Adipose tissue (tissue), 3 donors: ENCODE data around the gene PLA2G5. TPM values are rescaled to one million over a fixed set of nuclear protein-coding genes. Genes with fewer than 3 reads are reported as not detected.
"Not testable (repeated sequence)": the region's sequence is repeated elsewhere in the genome, so short reads cannot be mapped to it uniquely, and the experiment has no call there.

ENCODE experiments used
- H3K27ac ChIP-seq: one replicate; pipeline ENCODE4 v1.5.1; 2013; ENCODE audit warnings: low read depth, low read length
- WGBS, 3 donors: extraction: QIAGEN DNeasy Blood & Tissue Kit; methylation state at CpG; one replicate each; pipeline ENCODE4 v1.1.7; 2013; 5-methylcytosine and 5-hydroxymethylcytosine counted together
- polyA plus RNA-seq, 3 donors: library from polyadenylated mRNA; stranded (reverse); fragments of 200-250 nt; gene quantifications; one replicate each; pipeline ENCODE4 v1.2.3, GENCODE V29; 2013
- donor health status: healthy with polysubstance abuse.
- donor health status: Bipolar disorder and iron deficiency.
- donor health status: healthy.

The PLA2G5 gene
- polyA plus RNA-seq, 3 donors = 0.52 to 45.0 (median 6.1) TPM

- H3K27ac ChIP-seq = no peak overlapping the region
- 39 to 43% (median 41%) methylated on average over 5 of the region's 5 CpGs for WGBS, 3 donors
These were observed 38.6 kb downstream of the PLA2G5 start for GRCh38 chr1:20108366-20109123.

- H3K27ac ChIP-seq = no peak overlapping the region
- 62 to 79% (median 76%) methylated on average over 4 of the region's 4 CpGs for WGBS, 3 donors
These were observed 39.3 kb downstream of the PLA2G5 start for GRCh38 chr1:20109223-20109856.

GRCh38 chr1:20110679-20111078 lies 40.7 kb downstream of the PLA2G5 start:
- H3K27ac ChIP-seq = no peak overlapping the region
- WGBS, 3 donors = 61 to 77% (median 62%) methylated on average over 12 of the region's 12 CpGs

- H3K27ac ChIP-seq = no peak overlapping the region
- WGBS, 3 donors = 89 to 95% (median 94%) methylated on average over 5 of the region's 5 CpGs
These were observed 41.5 kb downstream of the PLA2G5 start for GRCh38 chr1:20111452-20111851.

- H3K27ac ChIP-seq = no peak overlapping the region
- 79 to 89% (median 88%) methylated on average over 3 of the region's 3 CpGs for WGBS, 3 donors
These were observed 42.4 kb downstream of the PLA2G5 start for GRCh38 chr1:20112279-20113000.

GRCh38 chr1:20114021-20114648 lies 44.1 kb downstream of the PLA2G5 start:
- 40 to 77% (median 77%) methylated on average over 15 of the region's 15 CpGs for WGBS, 3 donors

GRCh38 chr1:20115479-20115878 lies 45.5 kb downstream of the PLA2G5 start:
- WGBS, 3 donors = 82 to 86% (median 86%) methylated on average over 4 of the region's 4 CpGs

More at GRCh38 chr1:20114021-20114648, 44.1 kb downstream of the PLA2G5 start:
- H3K27ac ChIP-seq = no peak overlapping the region

GRCh38 chr1:20115916-20116315 lies 45.9 kb downstream of the PLA2G5 start:
- 73 to 85% (median 82%) methylated on average over 7 of the region's 7 CpGs for WGBS, 3 donors
- no peak overlapping the region for H3K27ac ChIP-seq

More at GRCh38 chr1:20115479-20115878, 45.5 kb downstream of the PLA2G5 start:
- no peak overlapping the region for H3K27ac ChIP-seq

- no peak overlapping the region for H3K27ac ChIP-seq
These were observed 47.2 kb downstream of the PLA2G5 start for GRCh38 chr1:20117236-20117635.

- WGBS, 3 donors = 71 to 93% (median 80%) methylated on average over 2 of the region's 2 CpGs
- H3K27ac ChIP-seq = no peak within 1 kb of the TSS
These were observed 49.4 kb downstream of the PLA2G5 start, which contains the start of gene PLA2G2D for GRCh38 chr1:20119347-20119746. TSS of gene PLA2G2D (minus strand) at chr1:20119536. CDS start at chr1:20119498, 38 bp downstream.

GRCh38 chr1:20120796-20121195 lies 50.8 kb downstream of the PLA2G5 start:
- 82 to 90% (median 85%) methylated on average over 4 of the region's 4 CpGs for WGBS, 3 donors
- H3K27ac ChIP-seq = no peak overlapping the region

GRCh38 chr1:20123722-20124455 lies 53.9 kb downstream of the PLA2G5 start:
- H3K27ac ChIP-seq = no peak overlapping the region
- 56 to 62% (median 60%) methylated on average over 10 of the region's 10 CpGs for WGBS, 3 donors

GRCh38 chr1:20124456-20125057 lies 54.6 kb downstream of the PLA2G5 start:
- 50 to 71% (median 58%) methylated on average over 7 of the region's 7 CpGs for WGBS, 3 donors
- no peak overlapping the region for H3K27ac ChIP-seq

GRCh38 chr1:20125100-20125499 lies 55.1 kb downstream of the PLA2G5 start:
- WGBS, 3 donors = 69 to 83% (median 79%) methylated on average over 10 of the region's 10 CpGs
- no peak overlapping the region for H3K27ac ChIP-seq

- H3K27ac ChIP-seq = no peak overlapping the region
- WGBS, 3 donors = 69 to 83% (median 79%) methylated on average over 9 of the region's 9 CpGs
These were observed 56.2 kb downstream of the PLA2G5 start for GRCh38 chr1:20126041-20126805.

- 92 to 94% (median 94%) methylated on average over 10 of the region's 10 CpGs for WGBS, 3 donors
- no peak overlapping the region for H3K27ac ChIP-seq
These were observed 56.9 kb downstream of the PLA2G5 start for GRCh38 chr1:20126806-20127440.

GRCh38 chr1:20130518-20130917 lies 60.5 kb downstream of the PLA2G5 start:
- not testable (repeated sequence) for H3K27ac ChIP-seq
- WGBS, 3 donors = 78 to 94% (median 89%) methylated on average over 3 of the region's 3 CpGs
